HepG2 (cell line): ENCODE measurements around the gene TIMM17B. TPM values are rescaled to one million over a fixed set of nuclear protein-coding genes. Genes with fewer than 3 reads are reported as not detected.
A peak's percentile ranks its signal among the peaks of the same experiment; 100 is the strongest.

Source experiments
- ATAC-seq: fragments of 200-7000 bp; cut with Tn5 transposase; 3 replicates; pipeline ENCODE4 v1.9.1; 2020; ENCODE audit warnings: mild to moderate bottlenecking, moderate library complexity
- BruUV-seq: library from RNA; stranded (reverse); fragments of 400-500 nt; replicated peaks from 2 replicates; lab custom pipeline; 2021; lab: Mats Ljungman, UMichigan
- CTCF ChIA-PET: fragments of 300-600 bp; formaldehyde crosslinking; extraction: SDS; loops from one replicate; lab custom pipeline; 2021; ENCODE audit warnings: low total read pairs, inconsistent platforms, low intra/inter-chr PET ratio; lab: Yijun Ruan, JAX
- POLR2A ChIA-PET: fragments of 350-600 bp; sonication (Branson Sonifier 250); formaldehyde crosslinking; loops from one replicate; lab custom pipeline; 2020; ENCODE audit warnings: antibody characterized with exemption, inconsistent platforms; lab: Yijun Ruan, JAX
- DNase-seq: peaks from one replicate; pipeline ENCODE4 v3.0.0-alpha.2; 2015; ENCODE audit warnings: low spot score
- FAIRE-seq: peaks from 3 replicates; lab custom pipeline; 2011; peaks lifted over from hg19 to GRCh38; lab: Jason Lieb, UNC
- H2AFZ ChIP-seq: one replicate; pipeline ENCODE4 v1.6.1; 2011; ENCODE audit warnings: low read length, inconsistent platforms
- H3K27ac ChIP-seq: fragments of 300-600 bp; 3 replicates; pipeline ENCODE4 v1.8.0; 2011; ENCODE audit warnings: mixed run types, mild to moderate bottlenecking, mixed read lengths, low read length, inconsistent platforms; ENCODE audit not compliant: insufficient read depth; ENCODE audit errors: extremely low read length
- H3K27me3 ChIP-seq, 2 experiments: fragments of 200-600 bp in 1 of 2; 2 replicates in 1 of 2; 3 replicates in 1 of 2; pipeline versions ENCODE4 v1.6.0 to v1.8.0; 2011; ENCODE audit warnings: low read length in 2 of 2, mild to moderate bottlenecking in 2 of 2, moderate library complexity in 2 of 2, inconsistent platforms in 1 of 2; ENCODE audit not compliant: insufficient read depth in 2 of 2, control insufficient read depth in 1 of 2
- H3K36me3 ChIP-seq, 2 experiments: fragments of 200-600 bp in 1 of 2; replicated peaks in 1 of 2; 2 replicates in 1 of 2; 3 replicates in 1 of 2; pipeline versions ENCODE4 v1.5.1 to v1.8.0; 2011; ENCODE audit warnings: low read length in 2 of 2, inconsistent platforms in 1 of 2; ENCODE audit not compliant: insufficient read depth in 2 of 2, control insufficient read depth in 1 of 2
- H3K4me1 ChIP-seq: 2 replicates; pipeline ENCODE4 v1.5.1; 2012; ENCODE audit warnings: low read length, inconsistent platforms; ENCODE audit not compliant: insufficient read depth
- H3K4me2 ChIP-seq: 2 replicates; pipeline ENCODE4 v1.6.0; 2011; ENCODE audit warnings: low read depth, low read length, inconsistent platforms
- H3K4me3 ChIP-seq, 3 experiments: fragments of 200-600 bp in 1 of 3; sonication (generic), shearing (Covaris generic) in 1 of 3; replicated peaks in 1 of 3; 2 replicates each; pipeline ENCODE4 v1.5.1; 2011 to 2016; ENCODE audit warnings: low read length in 3 of 3, inconsistent platforms in 2 of 3, low read depth in 2 of 3, mild to moderate bottlenecking in 2 of 3, control low read depth in 1 of 3, mixed read lengths in 1 of 3; ENCODE audit not compliant: insufficient read depth in 1 of 3
- H3K79me2 ChIP-seq: one replicate; pipeline ENCODE4 v1.6.1; 2011; ENCODE audit warnings: low read length, inconsistent platforms; ENCODE audit not compliant: insufficient read depth
- H3K9ac ChIP-seq: 2 replicates; pipeline ENCODE4 v1.6.0; 2011; ENCODE audit warnings: mild to moderate bottlenecking, low read depth, low read length, inconsistent platforms; ENCODE audit not compliant: insufficient read depth
- H3K9me3 ChIP-seq: 2 replicates; pipeline ENCODE4 v1.5.1; 2012; ENCODE audit warnings: mild to moderate bottlenecking, low read length
- H4K20me1 ChIP-seq: 2 replicates; pipeline ENCODE4 v1.6.0; 2011; ENCODE audit warnings: inconsistent platforms, mild to moderate bottlenecking, low read length, moderate library complexity; ENCODE audit not compliant: insufficient read depth
- AGO2 ChIP-seq: fragments of 200-400 bp; formaldehyde crosslinking; optimal IDR thresholded peaks from 2 replicates; pipeline ENCODE3; 2017; ENCODE audit warnings: mild to moderate bottlenecking, low read depth, low read length, moderate library complexity
- WGBS: methylation state at CpG from one replicate; pipeline ENCODE4 v1.1.6; 2017; ENCODE audit warnings: low lambda C conversion rate; 5-methylcytosine and 5-hydroxymethylcytosine counted together
- in situ Hi-C: cut with HindIII; loops from 2 replicates; pipeline ENCODE4 v1.10.0; 2017; ENCODE audit warnings: low pct_unique_long_range_greater_than_20kb; ENCODE audit not compliant: extremely low pct_ligation_motif_present
- intact Hi-C: fragments of 100-400 bp; cut with micrococcal nuclease; formaldehyde crosslinking; loops from one replicate; pipeline ENCODE4 v1.10.0; 2022; ENCODE audit not compliant: unreplicated experiment
- polyA plus RNA-seq, 8 experiments: library from polyadenylated mRNA; depleted of rRNA in 3 of 8; stranded (reverse) in 7 of 8; unstranded in 1 of 8; fragments of >200 nt; fragmentation: Illumina TruSeq in 4 of 8; extraction: Trizol in 4 of 8; gene quantifications; 2 replicates each; pipeline versions ENCODE4 v1.2.1 to v1.2.3, GENCODE V29; 2011 to 2016; ENCODE audit warnings: low read depth in 4 of 8, missing spikeins in 1 of 8, mixed read lengths in 1 of 8; ENCODE audit not compliant: insufficient read depth in 1 of 8
- total RNA-seq, 5 experiments: library from RNA; depleted of rRNA; stranded (reverse); fragments of >200 nt; fragmentation: Illumina TruSeq; extraction: Trizol; gene quantifications; 2 replicates each; pipeline ENCODE4 v1.2.3, GENCODE V29; 2016; ENCODE audit warnings: low read depth in 1 of 5
- TF ChIP-seq, protein P1 (sequence below): sonication (generic); formaldehyde crosslinking; IDR thresholded peaks from 2 replicates; pipeline ENCODE4 v1.5.0; 2020; ENCODE audit warnings: mild to moderate bottlenecking, missing genetic modification reagents, borderline replicate concordance
- TF ChIP-seq, protein P2 (sequence below): sonication (generic); formaldehyde crosslinking; IDR thresholded peaks from 2 replicates; pipeline ENCODE4 v1.5.1; 2020; ENCODE audit warnings: missing genetic modification reagents, mild to moderate bottlenecking, borderline replicate concordance

The TIMM17B gene
- total and polyA plus RNA-seq, 2 of the 13 experiments (the other 11 are each of a cell fraction or from before 2014, with no cell fraction given) = 56.0 to 72.5 TPM

DNA sequence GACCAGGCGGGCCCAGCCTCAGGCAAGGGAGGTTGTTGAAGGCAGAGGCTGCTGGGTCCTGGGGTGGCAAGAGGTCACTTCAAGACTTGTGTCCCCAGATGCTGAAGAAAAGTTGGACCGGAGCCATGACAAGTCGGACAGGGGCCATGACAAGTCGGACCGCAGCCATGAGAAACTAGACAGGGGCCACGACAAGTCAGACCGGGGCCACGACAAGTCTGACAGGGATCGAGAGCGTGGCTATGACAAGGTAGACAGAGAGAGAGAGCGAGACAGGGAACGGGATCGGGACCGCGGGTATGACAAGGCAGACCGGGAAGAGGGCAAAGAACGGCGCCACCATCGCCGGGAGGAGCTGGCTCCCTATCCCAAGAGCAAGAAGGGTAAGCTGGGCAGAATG is 4.6 kb upstream of the TIMM17B start:
- Histone ChIP-seq H3K4me1 (peaks cover 10% of the 10 kb centered on the region), H3K27ac (no peak overlapping the region), H4K20me1 (no peaks in the 10 kb centered on the region), H3K9me3 (no peaks in the 10 kb centered on the region), H3K79me2 (peaks cover 14% of the 10 kb centered on the region), H3K4me2 (no peak overlapping the region), H3K9ac (no peak overlapping the region), H3K36me3 (peaks cover 12 to 13% of the 10 kb centered on the region in 2 experiments), H2AFZ (no peak overlapping the region), H3K4me3 (no peak overlapping the region), H3K27me3 (no peaks in the 10 kb centered on the region)
- in situ Hi-C loops = no loop called here
- no peak for FAIRE-seq
- ChIA-PET CTCF (no interaction called here), POLR2A (no interaction called here)
- DNase-seq = no peak
- ATAC-seq = no peak
- TF ChIP-seq, protein P1, sequence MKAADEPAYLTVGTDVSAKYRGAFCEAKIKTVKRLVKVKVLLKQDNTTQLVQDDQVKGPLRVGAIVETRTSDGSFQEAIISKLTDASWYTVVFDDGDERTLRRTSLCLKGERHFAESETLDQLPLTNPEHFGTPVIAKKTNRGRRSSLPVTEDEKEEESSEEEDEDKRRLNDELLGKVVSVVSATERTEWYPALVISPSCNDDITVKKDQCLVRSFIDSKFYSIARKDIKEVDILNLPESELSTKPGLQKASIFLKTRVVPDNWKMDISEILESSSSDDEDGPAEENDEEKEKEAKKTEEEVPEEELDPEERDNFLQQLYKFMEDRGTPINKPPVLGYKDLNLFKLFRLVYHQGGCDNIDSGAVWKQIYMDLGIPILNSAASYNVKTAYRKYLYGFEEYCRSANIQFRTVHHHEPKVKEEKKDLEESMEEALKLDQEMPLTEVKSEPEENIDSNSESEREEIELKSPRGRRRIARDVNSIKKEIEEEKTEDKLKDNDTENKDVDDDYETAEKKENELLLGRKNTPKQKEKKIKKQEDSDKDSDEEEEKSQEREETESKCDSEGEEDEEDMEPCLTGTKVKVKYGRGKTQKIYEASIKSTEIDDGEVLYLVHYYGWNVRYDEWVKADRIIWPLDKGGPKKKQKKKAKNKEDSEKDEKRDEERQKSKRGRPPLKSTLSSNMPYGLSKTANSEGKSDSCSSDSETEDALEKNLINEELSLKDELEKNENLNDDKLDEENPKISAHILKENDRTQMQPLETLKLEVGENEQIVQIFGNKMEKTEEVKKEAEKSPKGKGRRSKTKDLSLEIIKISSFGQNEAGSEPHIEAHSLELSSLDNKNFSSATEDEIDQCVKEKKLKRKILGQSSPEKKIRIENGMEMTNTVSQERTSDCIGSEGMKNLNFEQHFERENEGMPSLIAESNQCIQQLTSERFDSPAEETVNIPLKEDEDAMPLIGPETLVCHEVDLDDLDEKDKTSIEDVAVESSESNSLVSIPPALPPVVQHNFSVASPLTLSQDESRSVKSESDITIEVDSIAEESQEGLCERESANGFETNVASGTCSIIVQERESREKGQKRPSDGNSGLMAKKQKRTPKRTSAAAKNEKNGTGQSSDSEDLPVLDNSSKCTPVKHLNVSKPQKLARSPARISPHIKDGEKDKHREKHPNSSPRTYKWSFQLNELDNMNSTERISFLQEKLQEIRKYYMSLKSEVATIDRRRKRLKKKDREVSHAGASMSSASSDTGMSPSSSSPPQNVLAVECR (CRISPR knock-in tag) = no peak
- peak; percentile 33 for TF ChIP-seq AGO2
- TF ChIP-seq, protein P2, sequence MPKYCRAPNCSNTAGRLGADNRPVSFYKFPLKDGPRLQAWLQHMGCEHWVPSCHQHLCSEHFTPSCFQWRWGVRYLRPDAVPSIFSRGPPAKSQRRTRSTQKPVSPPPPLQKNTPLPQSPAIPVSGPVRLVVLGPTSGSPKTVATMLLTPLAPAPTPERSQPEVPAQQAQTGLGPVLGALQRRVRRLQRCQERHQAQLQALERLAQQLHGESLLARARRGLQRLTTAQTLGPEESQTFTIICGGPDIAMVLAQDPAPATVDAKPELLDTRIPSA = no peak
- 97% methylated on average over 20 of the region's 20 CpGs for WGBS
- BruUV-seq = no TSS peak
- intact Hi-C loops = no loop called here
